ENCODE data around the gene WWOX. TPM values are rescaled to one million over a fixed set of nuclear protein-coding genes. Genes with fewer than 3 reads are reported as not detected.

Gene WWOX
- total and polyA plus RNA-seq, 3 donors from 2014 or later: 20.6 to 76.7 (median 64.1) TPM

DNA sequence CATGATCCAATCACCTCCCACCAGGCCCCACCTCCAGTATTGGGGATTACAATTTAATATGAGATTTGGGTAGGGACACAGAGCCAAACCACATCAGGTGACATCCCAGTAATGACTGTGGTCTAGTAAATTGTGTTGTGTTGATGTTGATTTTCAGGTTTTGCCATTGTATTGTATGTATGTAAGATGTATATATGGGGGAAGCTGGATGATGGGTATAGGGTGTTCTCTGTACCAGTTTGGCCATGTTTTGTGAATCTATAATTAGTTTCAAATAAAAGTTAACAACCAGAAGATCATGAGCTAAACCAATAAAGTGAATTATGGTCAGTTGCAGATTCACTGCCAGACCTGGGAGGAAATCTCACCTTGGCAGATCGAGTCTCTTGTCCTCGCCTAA, 283.7 kb downstream of the WWOX start:
- intact Hi-C loops (cut with DNase I; ENCODE audit: low total_unique reads): no loop called here
- WGBS, 2 donors: 72 to 94% methylated on average over 2 of the region's 2 CpGs
- H3K27ac ChIP-seq: no peak overlapping the region

GRCh38 chr16:78385086-78385805, 285.8 kb downstream of the WWOX start:
- Histone ChIP-seq H3K36me3 (ENCODE audit: low read depth, missing control alignments) (no peaks in the 10 kb centered on the region), H3K4me3 (no peak overlapping the region), H3K9me3 (no peaks in the 10 kb centered on the region), H3K27me3 (no peaks in the 10 kb centered on the region), H3K27ac (no peak overlapping the region), H3K4me1 (no peaks in the 10 kb centered on the region)
- no peak for DNase-seq
- WGBS, 2 donors: 72% methylated on average over 7 of the region's 7 CpGs
- no peak for TF ChIP-seq CTCF (IDR thresholded peaks at IDR 0.05)
- no peak for TF ChIP-seq POLR2A (IDR thresholded peaks at IDR 0.05)
- intact Hi-C loops (cut with DNase I; ENCODE audit: low total_unique reads): no loop called here

More for the DNA sequence above, 283.7 kb downstream of the WWOX start:
- Histone ChIP-seq H3K9me3 (no peaks in the 10 kb centered on the region), H3K4me3 (no peak overlapping the region), H3K27me3 (no peaks in the 10 kb centered on the region), H3K36me3 (ENCODE audit: low read depth, missing control alignments) (no peaks in the 10 kb centered on the region), H3K4me1 (no peaks in the 10 kb centered on the region)
- no peak for DNase-seq
- TF ChIP-seq CTCF (IDR thresholded peaks at IDR 0.05) (no peak), POLR2A (IDR thresholded peaks at IDR 0.05) (no peak)

DNA sequence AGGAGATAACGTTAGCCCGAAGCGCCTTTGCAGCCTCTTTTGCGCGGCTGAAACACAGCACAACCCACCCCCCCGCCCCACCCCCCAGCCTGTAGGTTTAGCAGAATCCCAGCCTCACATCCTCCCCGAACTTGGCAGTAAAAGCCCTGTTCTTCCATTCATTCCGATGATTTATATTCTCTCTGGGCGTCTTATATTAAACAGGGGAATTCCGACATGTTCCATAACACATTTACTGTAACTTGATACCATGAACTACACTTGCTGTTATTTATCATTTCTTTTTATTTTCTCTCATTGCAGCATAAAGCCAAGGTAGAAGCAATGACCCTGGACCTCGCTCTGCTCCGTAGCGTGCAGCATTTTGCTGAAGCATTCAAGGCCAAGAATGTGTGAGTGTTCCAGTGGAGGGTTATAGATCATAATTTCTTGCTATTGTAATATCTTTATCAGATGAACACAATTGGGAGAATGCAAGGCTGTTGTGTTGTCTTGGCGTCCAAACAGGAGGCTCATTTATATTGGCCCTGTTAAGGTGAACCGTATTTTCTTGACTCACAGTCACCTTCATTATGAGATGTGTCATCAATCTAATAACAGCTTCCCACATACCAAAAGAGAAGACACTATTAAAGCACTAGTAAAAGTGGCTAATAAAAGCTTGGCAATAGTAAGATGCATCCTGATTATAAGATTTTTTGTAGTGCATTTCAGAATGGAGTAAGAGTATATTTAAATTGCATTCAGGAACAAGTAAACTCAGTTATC, 287.3 kb downstream of the WWOX start:
- DNase-seq: no peak
- intact Hi-C loops (cut with DNase I; ENCODE audit: low total_unique reads): no loop called here
- no peak overlapping the region for H3K4me3 ChIP-seq
- H3K27ac ChIP-seq: no peak overlapping the region
- TF ChIP-seq POLR2A (IDR thresholded peaks at IDR 0.05) (no peak), CTCF (IDR thresholded peaks at IDR 0.05) (no peak)
- H3K9me3 ChIP-seq: no peaks in the 10 kb centered on the region
- no peaks in the 10 kb centered on the region for H3K4me1 ChIP-seq
- 56 to 66% methylated on average over 15 of the region's 15 CpGs for whole genome bisulfite sequencing, 2 donors
- H3K36me3 ChIP-seq (ENCODE audit: low read depth, missing control alignments): no peaks in the 10 kb centered on the region
- H3K27me3 ChIP-seq: no peaks in the 10 kb centered on the region

- Histone ChIP-seq H3K27ac (no peak overlapping the region), H3K36me3 (ENCODE audit: low read depth, missing control alignments) (no peaks in the 10 kb centered on the region), H3K4me3 (no peak overlapping the region), H3K9me3 (no peaks in the 10 kb centered on the region), H3K27me3 (no peaks in the 10 kb centered on the region), H3K4me1 (no peaks in the 10 kb centered on the region)
- WGBS, 2 donors: 86 to 91% methylated on average over 8 of the region's 8 CpGs
- intact Hi-C loops (cut with DNase I; ENCODE audit: low total_unique reads): no loop called here
- DNase-seq: no peak
- TF ChIP-seq CTCF (IDR thresholded peaks at IDR 0.05) (no peak), POLR2A (IDR thresholded peaks at IDR 0.05) (no peak)
Measured at GRCh38 chr16:78389009-78389498, 289.6 kb downstream of the WWOX start.
